A549 (cell line): ENCODE results near the gene SNORC. TPM values are rescaled to one million over a fixed set of nuclear protein-coding genes. Genes with fewer than 3 reads are reported as not detected.

Experiments used
- ATAC-seq, 2 experiments: fragments of 200-7000 bp in 1 of 2; fragments of >200 bp in 1 of 2; cut with Nextera tagmentation in 1 of 2; cut with Tn5 transposase in 1 of 2; 3 replicates each; pipeline versions ENCODE4 v1.8.0 to v1.9.1; 2018 to 2020; ENCODE audit warnings: mild to moderate bottlenecking in 1 of 2, moderate library complexity in 1 of 2
- CTCF ChIA-PET: fragments of 300-600 bp; sonication (Branson Sonifier 250); formaldehyde crosslinking; extraction: SDS; loops from one replicate; lab custom pipeline; 2021; ENCODE audit warnings: antibody characterized with exemption, inconsistent platforms; lab: Yijun Ruan, JAX
- POLR2A ChIA-PET: fragments of 350-600 bp; formaldehyde crosslinking; extraction: SDS; loops from one replicate; lab custom pipeline; 2021; ENCODE audit warnings: antibody characterized with exemption, inconsistent platforms; lab: Yijun Ruan, JAX
- DNase-seq, 2 experiments: peaks; one replicate each; pipeline versions ENCODE4 v3.0.0 to v3.0.0-alpha.2; 2011 to 2016; ENCODE audit warnings: low read depth in 1 of 2, low spot score in 1 of 2
- FAIRE-seq: peaks from 2 replicates; lab custom pipeline; 2011; peaks lifted over from hg19 to GRCh38; lab: Jason Lieb, UNC
- H3K27ac ChIP-seq, 2 experiments: fragments of >200 bp; sonication (Bioruptor Twin); formaldehyde crosslinking; 3 replicates each; pipeline ENCODE4 v1.5.1; 2016 to 2017
- H3K4me1 ChIP-seq: fragments of >200 bp; sonication (Bioruptor Twin); formaldehyde crosslinking; 3 replicates; pipeline ENCODE4 v1.6.1; 2016
- H3K4me2 ChIP-seq: fragments of >200 bp; sonication (Bioruptor Twin); formaldehyde crosslinking; 3 replicates; pipeline ENCODE4 v1.6.1; 2016
- H3K4me3 ChIP-seq: fragments of >200 bp; sonication (Bioruptor Twin); formaldehyde crosslinking; 3 replicates; pipeline ENCODE4 v1.5.1; 2016
- H3K9me3 ChIP-seq: fragments of >200 bp; sonication (Bioruptor Twin); formaldehyde crosslinking; 3 replicates; pipeline ENCODE4 v1.6.1; 2016
- BCL3 ChIP-seq: fragments of >200 bp; sonication (Bioruptor Twin); formaldehyde crosslinking; IDR thresholded peaks from 3 replicates; pipeline ENCODE4 v1.6.1; 2016
- EHMT2 ChIP-seq: fragments of 200-600 bp; sonication (generic); IDR thresholded peaks from 2 replicates; pipeline ENCODE4 v1.6.1; 2016; ENCODE audit warnings: antibody characterized with exemption, low read depth, mild to moderate bottlenecking, moderate library complexity
- ELK1 ChIP-seq: fragments of 150-350 bp; IDR thresholded peaks from 2 replicates; pipeline ENCODE4 v1.6.1; 2014; ENCODE audit warnings: low read depth, mild to moderate bottlenecking, low read length
- EP300 ChIP-seq, 2 experiments: fragments of >200 bp; sonication (Bioruptor Twin); formaldehyde crosslinking; IDR thresholded peaks; 2 replicates in 1 of 2; 3 replicates in 1 of 2; pipeline ENCODE4 v1.6.1; 2016 to 2017
- HDAC2 ChIP-seq: fragments of 200-600 bp; sonication (generic); IDR thresholded peaks from 2 replicates; pipeline ENCODE4 v1.6.1; 2016
- HMGXB4 ChIP-seq: fragments of 250-450 bp; sonication (Bioruptor Pico); IDR thresholded peaks from 2 replicates; pipeline ENCODE4 v1.5.0; 2021; ENCODE audit warnings: mild to moderate bottlenecking, moderate library complexity, borderline replicate concordance
- JUN ChIP-seq, 2 experiments: fragments of >200 bp; sonication (Bioruptor Twin); formaldehyde crosslinking; IDR thresholded peaks; 2 replicates in 1 of 2; 3 replicates in 1 of 2; pipeline ENCODE4 v1.6.1; 2016 to 2017
- MAFK ChIP-seq: fragments of 450-650 bp; IDR thresholded peaks from 2 replicates; pipeline ENCODE4 v1.6.1; 2014; ENCODE audit not compliant: partially characterized antibody
- MYC ChIP-seq: IDR thresholded peaks from 2 replicates; pipeline ENCODE4 v1.6.1; 2012; ENCODE audit warnings: mild to moderate bottlenecking, inconsistent platforms, low read length, improper control_type of control experiment, borderline replicate concordance
- NR3C1 ChIP-seq: fragments of >200 bp; sonication (Bioruptor Twin); formaldehyde crosslinking; IDR thresholded peaks from 3 replicates; pipeline ENCODE4 v1.6.1; 2017
- POLR2AphosphoS2 ChIP-seq: conservative IDR thresholded peaks from 2 replicates; pipeline ENCODE4 v1.6.1; 2012; ENCODE audit warnings: low read length, improper control_type of control experiment, inconsistent platforms
- RARB ChIP-seq: fragments of 250-450 bp; sonication (Bioruptor Pico); IDR thresholded peaks from 2 replicates; pipeline ENCODE4 v1.8.0; 2021; ENCODE audit warnings: mild to moderate bottlenecking, moderate library complexity
- SMC3 ChIP-seq: fragments of >200 bp; sonication (Bioruptor Twin); formaldehyde crosslinking; IDR thresholded peaks from 3 replicates; pipeline ENCODE4 v1.6.1; 2018; ENCODE audit warnings: inconsistent platforms
- ZSCAN20 ChIP-seq: fragments of 250-450 bp; sonication (Bioruptor Pico); IDR thresholded peaks from 2 replicates; pipeline ENCODE4 v1.8.0; 2022; ENCODE audit warnings: mild to moderate bottlenecking, moderate library complexity
- WGBS: methylation state at CpG from one replicate; pipeline ENCODE4 v1.1.6; 2017; ENCODE audit errors: missing lambda C conversion rate; 5-methylcytosine and 5-hydroxymethylcytosine counted together
- polyA plus RNA-seq, 4 experiments: library from polyadenylated mRNA; depleted of rRNA in 3 of 4; stranded (reverse); fragments of >200 nt; fragmentation: RNase III in 1 of 4; extraction: RNeasy Plus Mini Kit Qiagen cat#74134 plus additional on column Dnase treatment in 1 of 4; gene quantifications; 2 replicates in 3 of 4; 3 replicates in 1 of 4; pipeline ENCODE4 v1.2.3, GENCODE V29; 2011 to 2017
- TF ChIP-seq, protein P1 (sequence below): IDR thresholded peaks from 2 replicates; pipeline ENCODE4 v1.6.1; 2012; ENCODE audit warnings: low read depth, borderline replicate concordance
- TF ChIP-seq, protein P2 (sequence below): fragments of >200 bp; sonication (Bioruptor Twin); formaldehyde crosslinking; IDR thresholded peaks from 3 replicates; pipeline ENCODE4 v1.5.1; 2016

Gene SNORC
- polyA plus RNA-seq, 2 of the 4 experiments (the other 2 are of a cell fraction) = 8.4 to 9.1 TPM

DNA sequence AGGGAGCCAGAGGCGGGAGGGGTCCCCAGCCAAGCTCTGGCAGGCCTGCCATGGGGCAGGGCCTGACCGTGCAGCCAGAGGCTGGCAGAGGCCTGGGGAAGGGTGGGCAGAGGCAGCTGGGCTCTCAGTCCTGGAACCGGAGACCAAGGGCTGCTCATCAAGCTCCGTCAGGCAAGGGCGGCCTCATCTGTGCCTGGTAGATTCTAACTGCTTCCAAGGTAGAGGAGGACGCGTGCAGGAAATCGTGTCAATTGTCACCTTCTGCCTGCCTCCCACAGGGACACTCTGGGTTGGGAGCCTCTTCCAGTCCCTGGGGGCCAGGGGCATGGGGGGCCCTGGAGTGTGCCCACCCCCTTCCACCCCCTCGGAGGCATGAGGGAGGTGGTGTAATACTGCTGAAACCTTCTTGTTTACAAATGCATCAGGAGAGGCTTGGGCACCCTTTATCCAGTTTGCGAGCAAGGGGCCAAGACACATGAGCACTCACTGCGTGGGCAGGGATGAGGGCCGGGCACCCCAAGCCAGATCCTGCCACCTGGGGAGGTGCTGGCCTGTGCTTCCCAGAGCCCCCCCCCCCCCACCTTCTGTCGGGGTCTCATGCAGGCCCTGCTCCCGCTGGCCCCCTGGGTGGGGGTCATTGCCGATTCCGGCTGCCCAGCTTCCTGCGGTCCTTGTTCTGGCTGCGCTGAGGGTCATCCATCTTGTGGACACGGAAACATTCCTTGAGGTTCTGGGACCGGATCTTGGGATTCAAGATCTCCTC lies 9.0 kb downstream of the SNORC start:
- TF ChIP-seq ELK1 (no peak), NR3C1 (no peak), RARB (CRISPR knock-in tag) (no peak), ZSCAN20 (CRISPR knock-in tag) (no peak), MAFK (no peak), MYC (no peak), BCL3 (no peak), HDAC2 (no peak), EHMT2 (no peak), SMC3 (no peak), HMGXB4 (no peak)
- TF ChIP-seq, protein P1, sequence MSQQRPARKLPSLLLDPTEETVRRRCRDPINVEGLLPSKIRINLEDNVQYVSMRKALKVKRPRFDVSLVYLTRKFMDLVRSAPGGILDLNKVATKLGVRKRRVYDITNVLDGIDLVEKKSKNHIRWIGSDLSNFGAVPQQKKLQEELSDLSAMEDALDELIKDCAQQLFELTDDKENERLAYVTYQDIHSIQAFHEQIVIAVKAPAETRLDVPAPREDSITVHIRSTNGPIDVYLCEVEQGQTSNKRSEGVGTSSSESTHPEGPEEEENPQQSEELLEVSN = no peak
- ChIA-PET POLR2A (no interaction called here), CTCF (interaction anchor here (0.6 to 2.6 kb wide), 8 partner anchors 8 to 175 kb away, joined by 3 to 10 read pairs (median 4); no protein-coding TSS in a partner anchor)
- DNase-seq = no peak
- peaks cover 48% of the 10 kb centered on the region for H3K4me1 ChIP-seq
- H3K4me2 ChIP-seq = peak overlapping the region; percentile 96; the same call in 2 of the 3 replicates
- no peaks in the 10 kb centered on the region for H3K9me3 ChIP-seq
- H3K4me3 ChIP-seq = no peak overlapping the region
- 83% methylated on average over 16 of the region's 20 CpGs for WGBS
- H3K27ac ChIP-seq = peak overlapping the region; percentile 44 to 97; a peak in 5 of 6 replicates
- FAIRE-seq = no peak
- no peak for ATAC-seq

DNA sequence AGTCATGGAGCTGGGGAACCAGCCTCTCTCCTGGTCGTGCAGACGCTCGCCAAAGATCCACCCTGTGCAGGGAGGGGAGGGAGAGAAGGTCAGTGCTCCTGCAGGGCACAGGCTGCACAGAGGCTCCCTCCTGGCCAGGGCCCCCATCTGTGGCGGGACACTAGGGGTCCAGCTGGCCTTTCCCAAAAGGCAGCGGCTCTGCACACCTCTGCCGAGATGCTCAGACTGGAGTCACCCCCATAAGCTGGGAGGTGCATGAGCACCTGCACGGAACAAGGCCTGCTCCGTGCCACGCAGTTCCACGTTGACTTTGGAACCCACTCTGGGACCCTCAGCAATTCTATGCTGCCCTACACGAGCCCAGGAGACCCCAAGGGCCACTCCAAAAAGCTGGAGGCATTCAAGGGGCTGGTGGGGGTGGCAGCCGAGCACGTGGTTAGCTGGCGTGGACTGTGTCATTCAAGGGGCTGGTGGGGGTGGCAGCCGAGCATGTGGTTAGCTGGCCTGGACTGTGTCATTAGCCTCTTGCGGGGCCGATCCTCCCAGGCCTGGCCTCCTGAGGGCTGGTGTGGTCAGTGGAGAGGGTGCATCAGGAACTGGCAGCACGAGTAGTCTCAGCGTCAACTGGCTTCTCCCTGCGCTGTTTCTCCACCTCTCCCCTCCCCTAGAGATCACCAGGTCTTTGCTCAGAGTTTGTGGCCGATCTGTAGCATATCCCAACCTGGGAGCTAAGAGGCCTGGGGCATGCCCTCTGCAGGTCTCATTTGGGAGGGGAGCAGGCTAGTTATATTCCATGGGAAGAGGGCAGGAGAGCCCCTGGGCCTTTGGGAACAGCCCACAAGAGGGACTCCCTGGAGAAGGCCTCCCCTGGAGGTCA lies 9.8 kb downstream of the SNORC start:
- Histone ChIP-seq H3K4me2 (peak overlapping the region; percentile 19; the same call in 2 of the 3 replicates), H3K4me3 (no peak overlapping the region), H3K4me1 (peaks cover 40% of the 10 kb centered on the region)
- FAIRE-seq (no peak), ATAC-seq (no peak)
- POLR2A ChIA-PET = no interaction called here
- WGBS = 93% methylated on average over 18 of the region's 21 CpGs
- CTCF ChIA-PET = interaction anchor here (0.6 to 2.6 kb wide), 7 partner anchors 7 to 174 kb away, joined by 3 to 10 read pairs (median 3); no protein-coding TSS in a partner anchor
- no peak for TF ChIP-seq EP300 (IDR thresholded peaks at IDR 0.05)
- TF ChIP-seq, protein P2, sequence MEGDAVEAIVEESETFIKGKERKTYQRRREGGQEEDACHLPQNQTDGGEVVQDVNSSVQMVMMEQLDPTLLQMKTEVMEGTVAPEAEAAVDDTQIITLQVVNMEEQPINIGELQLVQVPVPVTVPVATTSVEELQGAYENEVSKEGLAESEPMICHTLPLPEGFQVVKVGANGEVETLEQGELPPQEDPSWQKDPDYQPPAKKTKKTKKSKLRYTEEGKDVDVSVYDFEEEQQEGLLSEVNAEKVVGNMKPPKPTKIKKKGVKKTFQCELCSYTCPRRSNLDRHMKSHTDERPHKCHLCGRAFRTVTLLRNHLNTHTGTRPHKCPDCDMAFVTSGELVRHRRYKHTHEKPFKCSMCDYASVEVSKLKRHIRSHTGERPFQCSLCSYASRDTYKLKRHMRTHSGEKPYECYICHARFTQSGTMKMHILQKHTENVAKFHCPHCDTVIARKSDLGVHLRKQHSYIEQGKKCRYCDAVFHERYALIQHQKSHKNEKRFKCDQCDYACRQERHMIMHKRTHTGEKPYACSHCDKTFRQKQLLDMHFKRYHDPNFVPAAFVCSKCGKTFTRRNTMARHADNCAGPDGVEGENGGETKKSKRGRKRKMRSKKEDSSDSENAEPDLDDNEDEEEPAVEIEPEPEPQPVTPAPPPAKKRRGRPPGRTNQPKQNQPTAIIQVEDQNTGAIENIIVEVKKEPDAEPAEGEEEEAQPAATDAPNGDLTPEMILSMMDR = no peak
- peak in 1 of 2 experiments; percentile 7; a peak in 1 of 5 replicates for TF ChIP-seq JUN (IDR thresholded peaks at IDR 0.05)
- no peak for TF ChIP-seq POLR2AphosphoS2
- TF ChIP-seq, all 56 proteins: peak for 1
- H3K27ac ChIP-seq = peak overlapping the region; percentile 44 to 97; a peak in 5 of 6 replicates
- no peak for DNase-seq
- no peaks in the 10 kb centered on the region for H3K9me3 ChIP-seq
